Activated CD4-positive, alpha-beta T cell treated with anti-CD3 and anti-CD28 coated beads, Interleukin-2, amount 50 U/mL, for 24 hours (primary cell): Measurements from ENCODE around the gene COMMD2.

Experiments used
- DNase-seq, 2 donors: peaks; one replicate each; pipeline ENCODE4 v3.0.0-alpha.2; 2020; ENCODE audit warnings: low read depth in 1 of 2, low spot score in 1 of 2

COMMD2 gene

DNA sequence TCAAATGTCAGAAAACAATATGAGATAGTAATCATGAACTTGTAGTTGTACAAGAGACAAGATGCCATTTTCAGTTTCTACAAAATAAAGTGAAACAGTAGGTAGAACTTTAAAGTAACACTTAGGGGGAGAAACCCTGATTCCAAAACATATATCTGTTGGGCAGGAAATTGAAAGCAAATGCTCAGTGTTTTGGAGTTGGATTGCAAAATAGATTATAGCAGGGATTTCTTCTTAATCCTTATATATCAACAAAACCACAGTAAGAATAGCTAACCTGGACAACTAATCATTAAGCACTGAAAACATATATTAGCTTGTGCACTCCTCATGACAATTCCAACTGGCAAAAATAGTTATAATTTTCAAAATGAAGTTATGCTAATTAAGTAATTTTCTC is 46.9 kb downstream of the COMMD2 start:
- no peak for DNase-seq

DNA sequence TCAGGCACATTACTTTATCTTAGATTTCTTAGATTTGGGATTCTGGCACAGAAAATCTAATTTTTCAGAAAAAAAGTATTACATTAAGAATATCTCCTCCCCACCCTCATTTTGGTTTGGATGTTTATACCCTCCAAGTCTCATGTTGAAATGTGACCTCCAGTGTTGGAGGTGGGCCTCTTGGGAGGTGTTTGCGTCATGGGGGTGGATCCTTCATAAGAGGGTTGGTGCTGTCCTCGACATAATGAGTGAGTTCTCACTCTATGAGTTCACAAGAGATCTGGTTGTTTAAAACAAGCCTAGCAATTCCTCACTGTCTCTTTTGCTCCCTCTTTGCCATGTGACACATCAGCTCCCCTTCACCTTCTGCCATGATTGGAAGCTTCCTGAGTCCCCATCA is 48.8 kb downstream of the COMMD2 start:
- DNase-seq = no peak

DNA sequence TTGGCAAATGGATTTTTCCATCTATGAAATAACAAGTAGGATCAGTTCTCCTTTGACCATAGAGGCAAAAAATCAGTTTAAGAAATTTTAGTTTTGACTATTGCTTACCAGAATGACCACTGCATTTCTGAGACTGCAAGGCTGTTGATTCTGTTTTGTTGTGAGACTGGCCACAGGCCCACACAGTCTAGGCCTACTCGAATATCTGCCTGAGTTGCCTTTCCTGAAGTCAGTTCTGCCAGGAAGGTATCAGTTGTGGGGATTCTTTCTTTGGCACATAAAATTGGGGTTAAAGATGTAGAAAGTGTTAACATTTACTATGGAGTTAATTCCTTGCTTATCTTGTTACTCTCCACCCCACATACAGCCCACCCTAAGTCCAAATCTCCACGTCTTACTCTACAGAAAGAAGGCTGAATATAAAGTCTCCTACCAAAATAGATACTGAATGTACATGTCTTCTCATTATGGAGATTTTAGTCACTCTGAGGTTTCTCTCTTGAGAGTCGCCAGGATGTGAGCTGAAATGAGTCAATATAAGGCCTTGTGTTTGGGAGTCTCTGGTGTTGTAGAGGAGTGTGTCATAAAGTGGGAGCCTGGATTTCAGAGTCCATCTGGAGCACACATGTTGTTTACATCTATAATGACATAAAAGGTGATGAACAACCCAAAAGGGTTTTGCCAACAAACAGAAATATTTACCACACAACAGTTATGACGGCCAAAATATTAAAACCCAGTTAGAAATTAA is 49.4 kb downstream of the COMMD2 start:
- no peak for DNase-seq

DNA sequence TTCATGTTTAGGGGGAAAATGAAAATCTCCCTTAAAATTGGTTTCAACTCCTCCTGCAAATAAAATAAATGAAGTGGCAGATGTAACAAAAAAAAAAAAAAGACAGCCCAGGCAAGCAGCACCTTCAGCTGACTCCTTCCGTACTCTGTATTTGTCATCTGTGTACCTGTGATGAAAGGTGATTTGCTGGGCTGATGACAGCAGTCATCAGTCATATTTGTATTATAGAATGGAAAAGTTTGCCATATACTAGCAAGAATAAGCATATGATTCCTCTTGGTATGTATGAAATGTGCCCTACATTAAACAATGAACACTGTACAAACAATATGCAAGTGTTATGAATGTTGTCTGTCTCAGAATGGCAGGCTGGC is 50.3 kb downstream of the COMMD2 start:
- DNase-seq = no peak

DNA sequence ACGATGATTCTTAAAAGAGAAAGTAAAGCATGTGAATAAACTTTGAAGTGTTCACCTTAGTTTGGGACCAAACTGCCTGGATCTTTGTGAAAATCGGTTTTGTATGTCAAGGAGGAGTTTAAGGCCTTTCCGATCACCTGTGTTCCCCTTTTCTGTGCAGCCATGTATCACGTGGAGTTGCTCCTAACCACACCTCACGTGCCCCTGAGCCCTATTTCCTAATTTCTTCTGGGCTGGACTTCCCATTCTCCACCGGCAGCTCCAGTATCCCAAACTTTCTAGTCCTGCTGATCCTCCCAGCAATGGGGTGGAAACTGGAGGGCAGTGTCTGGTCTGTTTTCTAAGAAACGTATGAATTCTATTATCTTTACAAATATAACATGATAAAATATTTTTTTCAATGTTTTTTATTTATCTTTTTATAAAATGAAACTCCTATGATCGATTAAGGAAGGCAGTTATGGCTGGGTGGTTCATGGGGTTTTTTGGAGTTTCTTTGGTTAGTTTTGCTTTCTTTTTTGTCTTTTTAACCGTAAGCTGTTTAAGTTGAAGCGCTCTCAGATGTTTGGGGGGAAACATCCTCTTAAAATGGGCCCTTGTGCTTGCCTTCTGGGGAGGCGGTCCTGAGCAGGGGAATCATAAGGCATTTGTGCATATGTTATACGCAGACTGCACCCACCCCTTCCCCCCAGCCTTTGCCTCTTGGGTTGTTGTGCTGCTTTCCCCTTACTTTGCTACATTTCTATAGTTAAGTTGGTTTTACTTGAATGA is 50.9 kb downstream of the COMMD2 start:
- DNase-seq = peak in 1 of 2 donors; percentile 14
